ENCODE results near the gene CHGA. TPM values are rescaled to one million over a fixed set of nuclear protein-coding genes. Genes with fewer than 3 reads are reported as not detected.

Gene CHGA
- total and polyA plus RNA-seq, 4 donors: 0.47 to 4.4 (median 0.82) TPM

DNA sequence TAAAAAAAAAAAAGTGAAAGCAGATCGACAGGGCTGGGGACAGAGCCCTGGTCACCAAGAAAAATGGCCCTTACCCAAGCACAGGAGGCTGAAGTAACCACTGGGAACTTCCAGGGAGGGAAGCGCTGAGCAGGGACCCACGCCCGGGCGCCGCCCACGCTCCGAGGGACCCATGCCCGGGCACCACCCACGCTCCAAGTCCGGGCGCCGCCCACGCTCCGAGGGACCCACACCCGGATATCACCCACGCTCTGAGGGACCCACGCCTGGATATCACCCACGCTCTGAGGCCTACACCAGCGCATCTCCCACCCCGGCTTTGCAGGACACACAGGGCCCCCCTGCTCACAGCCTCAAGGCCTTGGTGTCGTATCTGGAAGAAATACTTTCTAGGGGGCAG is 25.7 kb downstream of the CHGA start:
- ATAC-seq (ENCODE audit: insufficient read depth, low FRiP score): no peak
- H3K4me1 ChIP-seq (ENCODE audit: control insufficient read depth in 5 of 5, insufficient read depth in 5 of 5, low read length in 5 of 5): peaks cover 0 to 7% (median 0%) of the 10 kb centered on the region in 5 donors
- peaks cover 0 to 36% (median 6%) of the 10 kb centered on the region in 4 donors for H3K36me3 ChIP-seq (ENCODE audit: control insufficient read depth in 4 of 4, insufficient read depth in 4 of 4, low read length in 4 of 4)
- WGBS, 2 donors: 94 to 96% methylated on average over 22 of the region's 22 CpGs
- H3K9me3 ChIP-seq (ENCODE audit: control insufficient read depth in 4 of 4, insufficient read depth in 3 of 4, low read length in 3 of 4): no peaks in the 10 kb centered on the region
- H3K4me3 ChIP-seq: no peak overlapping the region
- H3K27ac ChIP-seq (ENCODE audit: low read depth in 1 of 2, low read length in 1 of 2): no peak overlapping the region
- no peak overlapping the region for H3K9ac ChIP-seq (ENCODE audit: insufficient read depth in 1 of 2, low read length in 2 of 2)
- DNase-seq: no peak
- no peaks in the 10 kb centered on the region for H3K27me3 ChIP-seq (ENCODE audit: control insufficient read depth in 3 of 3, insufficient read depth in 3 of 3, low read length in 2 of 3)
- TF ChIP-seq, protein P1, sequence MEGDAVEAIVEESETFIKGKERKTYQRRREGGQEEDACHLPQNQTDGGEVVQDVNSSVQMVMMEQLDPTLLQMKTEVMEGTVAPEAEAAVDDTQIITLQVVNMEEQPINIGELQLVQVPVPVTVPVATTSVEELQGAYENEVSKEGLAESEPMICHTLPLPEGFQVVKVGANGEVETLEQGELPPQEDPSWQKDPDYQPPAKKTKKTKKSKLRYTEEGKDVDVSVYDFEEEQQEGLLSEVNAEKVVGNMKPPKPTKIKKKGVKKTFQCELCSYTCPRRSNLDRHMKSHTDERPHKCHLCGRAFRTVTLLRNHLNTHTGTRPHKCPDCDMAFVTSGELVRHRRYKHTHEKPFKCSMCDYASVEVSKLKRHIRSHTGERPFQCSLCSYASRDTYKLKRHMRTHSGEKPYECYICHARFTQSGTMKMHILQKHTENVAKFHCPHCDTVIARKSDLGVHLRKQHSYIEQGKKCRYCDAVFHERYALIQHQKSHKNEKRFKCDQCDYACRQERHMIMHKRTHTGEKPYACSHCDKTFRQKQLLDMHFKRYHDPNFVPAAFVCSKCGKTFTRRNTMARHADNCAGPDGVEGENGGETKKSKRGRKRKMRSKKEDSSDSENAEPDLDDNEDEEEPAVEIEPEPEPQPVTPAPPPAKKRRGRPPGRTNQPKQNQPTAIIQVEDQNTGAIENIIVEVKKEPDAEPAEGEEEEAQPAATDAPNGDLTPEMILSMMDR (IDR thresholded peaks at IDR 0.05; ENCODE audit: control extremely low read depth, extremely low read depth): no peak

GRCh38 chr14:92949496-92950192 is 26.7 kb downstream of the CHGA start:
- H3K9ac ChIP-seq (ENCODE audit: insufficient read depth in 1 of 2, low read length in 2 of 2): no peak overlapping the region
- DNase-seq (no peak), ATAC-seq (ENCODE audit: insufficient read depth, low FRiP score) (no peak)
- H3K4me1 ChIP-seq (ENCODE audit: control insufficient read depth in 5 of 5, insufficient read depth in 5 of 5, low read length in 5 of 5): peaks cover 0 to 7% (median 0%) of the 10 kb centered on the region in 5 donors
- TF ChIP-seq, protein P1 (IDR thresholded peaks at IDR 0.05; ENCODE audit: control extremely low read depth, extremely low read depth): no peak
- peaks cover 0 to 35% (median 6%) of the 10 kb centered on the region in 4 donors for H3K36me3 ChIP-seq (ENCODE audit: control insufficient read depth in 4 of 4, insufficient read depth in 4 of 4, low read length in 4 of 4)
- no peaks in the 10 kb centered on the region for H3K27me3 ChIP-seq (ENCODE audit: control insufficient read depth in 3 of 3, insufficient read depth in 3 of 3, low read length in 2 of 3)
- no peak overlapping the region for H3K4me3 ChIP-seq
- no peak overlapping the region for H3K27ac ChIP-seq (ENCODE audit: low read depth in 1 of 2, low read length in 1 of 2)
- no peaks in the 10 kb centered on the region for H3K9me3 ChIP-seq (ENCODE audit: control insufficient read depth in 4 of 4, insufficient read depth in 3 of 4, low read length in 3 of 4)
- 96 to 98% methylated on average over 24 of the region's 24 CpGs for WGBS, 2 donors

DNA sequence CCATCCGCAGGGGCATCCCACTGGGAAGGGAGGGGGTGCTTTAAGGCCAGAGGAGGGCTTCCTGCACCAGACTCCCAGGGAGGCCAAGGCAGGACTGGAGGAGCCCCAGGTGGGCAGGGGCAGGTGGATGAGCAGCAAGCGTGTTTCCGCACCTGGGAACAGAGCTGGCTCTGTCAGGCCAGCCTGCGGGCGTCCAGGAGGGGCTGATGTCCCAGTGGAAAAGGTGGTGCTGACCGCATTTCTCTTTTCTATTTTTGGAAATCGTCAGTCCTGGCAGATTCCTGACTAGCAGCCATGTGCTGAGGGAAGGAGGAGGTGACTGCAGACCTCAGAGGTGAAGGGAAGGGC is 27.2 kb downstream of the CHGA start:
- H3K9ac ChIP-seq (ENCODE audit: insufficient read depth in 1 of 2, low read length in 2 of 2): no peak overlapping the region
- peaks cover 0 to 31% (median 6%) of the 10 kb centered on the region in 4 donors for H3K36me3 ChIP-seq (ENCODE audit: control insufficient read depth in 4 of 4, insufficient read depth in 4 of 4, low read length in 4 of 4)
- 93 to 97% methylated on average over 7 of the region's 7 CpGs for WGBS, 2 donors

More for the DNA sequence above, 27.2 kb downstream of the CHGA start:
- Histone ChIP-seq H3K27ac (ENCODE audit: low read depth in 1 of 2, low read length in 1 of 2) (no peak overlapping the region), H3K27me3 (ENCODE audit: control insufficient read depth in 3 of 3, insufficient read depth in 3 of 3, low read length in 2 of 3) (no peaks in the 10 kb centered on the region), H3K4me3 (no peak overlapping the region), H3K4me1 (ENCODE audit: control insufficient read depth in 5 of 5, insufficient read depth in 5 of 5, low read length in 5 of 5) (peaks cover 0 to 7% (median 0%) of the 10 kb centered on the region in 5 donors), H3K9me3 (ENCODE audit: control insufficient read depth in 4 of 4, insufficient read depth in 3 of 4, low read length in 3 of 4) (no peaks in the 10 kb centered on the region)
- TF ChIP-seq, protein P1 (IDR thresholded peaks at IDR 0.05; ENCODE audit: control extremely low read depth, extremely low read depth): no peak
- no peak for ATAC-seq (ENCODE audit: insufficient read depth, low FRiP score)
- no peak for DNase-seq
